H1 (cell line): Measurements from ENCODE around the gene VPS35L. TPM values are rescaled to one million over a fixed set of nuclear protein-coding genes. Genes with fewer than 3 reads are reported as not detected.

Experiments
- CTCF ChIA-PET: fragments of 300-600 bp; sonication (Branson Sonifier 250); formaldehyde crosslinking; loops from one replicate; lab custom pipeline; 2021; ENCODE audit not compliant: partially characterized antibody; lab: Charles Lee
- POLR2A ChIA-PET: fragments of 300-600 bp; sonication (Branson Sonifier 250); formaldehyde crosslinking; loops from one replicate; lab custom pipeline; 2021; ENCODE audit warnings: inconsistent platforms; ENCODE audit not compliant: partially characterized antibody; lab: Charles Lee
- DNase-seq, 2 experiments: peaks; one replicate each; pipeline versions ENCODE4 v3.0.0 to v3.0.0-alpha.2; 2010 to 2022; ENCODE audit warnings: low spot score in 2 of 2, low read depth in 1 of 2, mixed read lengths in 1 of 2
- FAIRE-seq: peaks from 2 replicates; lab custom pipeline; 2011; peaks lifted over from hg19 to GRCh38; lab: Jason Lieb, UNC
- H2AFZ ChIP-seq: 2 replicates; pipeline ENCODE4 v1.8.1; 2012; ENCODE audit warnings: low read length, inconsistent platforms
- H2AK5ac ChIP-seq: 2 replicates; pipeline ENCODE4 v1.6.1; 2013; ENCODE audit warnings: low read depth, low read length
- H2BK120ac ChIP-seq: replicated peaks from 2 replicates; pipeline ENCODE3; 2013; ENCODE audit warnings: low read depth, low read length, inconsistent platforms
- H2BK12ac ChIP-seq: 2 replicates; pipeline ENCODE4 v1.6.1; 2013; ENCODE audit warnings: low read depth, low read length
- H2BK15ac ChIP-seq: 2 replicates; pipeline ENCODE4 v1.6.1; 2013; ENCODE audit warnings: low read length
- H2BK20ac ChIP-seq: 2 replicates; pipeline ENCODE4 v1.6.1; 2013; ENCODE audit warnings: low read length
- H2BK5ac ChIP-seq: 2 replicates; pipeline ENCODE4 v1.6.1; 2013; ENCODE audit warnings: low read depth, low read length
- H3K14ac ChIP-seq: 2 replicates; pipeline ENCODE4 v1.6.1; 2013; ENCODE audit warnings: inconsistent platforms; ENCODE audit not compliant: insufficient read length
- H3K18ac ChIP-seq: 2 replicates; pipeline ENCODE4 v1.6.1; 2013; ENCODE audit warnings: low read length; ENCODE audit errors: extremely low read depth
- H3K23ac ChIP-seq: 2 replicates; pipeline ENCODE4 v1.6.1; 2013; ENCODE audit warnings: inconsistent platforms; ENCODE audit not compliant: insufficient read length
- H3K23me2 ChIP-seq: 2 replicates; pipeline ENCODE4 v1.6.1; 2013; ENCODE audit warnings: low read depth, low read length
- H3K27ac ChIP-seq: 2 replicates; pipeline ENCODE4 v1.6.1; 2011; ENCODE audit warnings: low read depth, low read length, inconsistent platforms
- H3K27me3 ChIP-seq, 4 experiments: replicated peaks in 1 of 4; 1 replicate in 1 of 4; 2 replicates in 3 of 4; pipeline versions ENCODE4 v1.6.1 to v1.8.1; 2011 to 2013; ENCODE audit warnings: low read length in 3 of 4, mild to moderate bottlenecking in 3 of 4, inconsistent platforms in 2 of 4, mixed read lengths in 2 of 4, moderate library complexity in 1 of 4; ENCODE audit not compliant: control insufficient read depth in 3 of 4, insufficient read depth in 3 of 4; ENCODE audit errors: extremely low read depth in 1 of 4
- H3K36me3 ChIP-seq, 4 experiments: 2 replicates each; pipeline versions ENCODE4 v1.6.1 to v1.8.1; 2011 to 2013; ENCODE audit warnings: mild to moderate bottlenecking in 4 of 4, low read length in 3 of 4, moderate library complexity in 2 of 4, control low read depth in 1 of 4, inconsistent platforms in 1 of 4; ENCODE audit not compliant: insufficient read depth in 4 of 4, control insufficient read depth in 2 of 4
- H3K4ac ChIP-seq: replicated peaks from 2 replicates; pipeline ENCODE3; 2013; ENCODE audit warnings: low read length, low read depth, mixed read lengths, inconsistent platforms; ENCODE audit not compliant: insufficient read length
- H3K4me1 ChIP-seq, 4 experiments: replicated peaks in 1 of 4; 1 replicate in 1 of 4; 2 replicates in 3 of 4; pipeline versions ENCODE4 v1.6.1 to v1.8.1; 2011 to 2013; ENCODE audit warnings: low read length in 3 of 4, inconsistent platforms in 2 of 4, mixed read lengths in 1 of 4; ENCODE audit not compliant: insufficient read depth in 4 of 4, control insufficient read depth in 3 of 4
- H3K4me2 ChIP-seq, 2 experiments: 2 replicates each; pipeline versions ENCODE4 v1.6.1 to v1.8.1; 2011 to 2013; ENCODE audit warnings: low read depth in 2 of 2, low read length in 2 of 2, control low read depth in 1 of 2, inconsistent platforms in 1 of 2, mild to moderate bottlenecking in 1 of 2; ENCODE audit not compliant: insufficient read depth in 1 of 2
- H3K4me3 ChIP-seq, 4 experiments: fragments of 200-600, 300-600 bp in 1 of 4; sonication (generic), shearing (Covaris generic), sonication (Bioruptor Twin) in 1 of 4; 2 replicates each; pipeline versions ENCODE4 v1.5.1 to v1.8.1; 2011 to 2016; ENCODE audit warnings: low read length in 4 of 4, low read depth in 3 of 4, control low read depth in 2 of 4, inconsistent platforms in 2 of 4, mild to moderate bottlenecking in 2 of 4, mixed read lengths in 1 of 4, moderate library complexity in 1 of 4; ENCODE audit not compliant: insufficient read depth in 2 of 4; ENCODE audit errors: extremely low read depth in 1 of 4
- H3K56ac ChIP-seq: replicated peaks from 2 replicates; pipeline ENCODE3; 2013; ENCODE audit warnings: low read depth, mild to moderate bottlenecking, mixed read lengths, low read length, inconsistent platforms; ENCODE audit not compliant: insufficient read length
- H3K79me1 ChIP-seq: 2 replicates; pipeline ENCODE4 v1.6.1; 2013; ENCODE audit warnings: low read depth, low read length, control low read depth
- H3K79me2 ChIP-seq, 2 experiments: 2 replicates each; pipeline versions ENCODE4 v1.6.1 to v1.8.1; 2012 to 2013; ENCODE audit warnings: low read length in 2 of 2, mild to moderate bottlenecking in 2 of 2, inconsistent platforms in 1 of 2; ENCODE audit not compliant: insufficient read depth in 2 of 2, control insufficient read depth in 1 of 2
- H3K9ac ChIP-seq, 4 experiments: replicated peaks in 1 of 4; 1 replicate in 1 of 4; 2 replicates in 3 of 4; pipeline versions ENCODE4 v1.6.1 to v1.8.1; 2011 to 2013; ENCODE audit warnings: low read depth in 3 of 4, low read length in 3 of 4, control low read depth in 2 of 4, mild to moderate bottlenecking in 2 of 4, moderate library complexity in 2 of 4, inconsistent platforms in 1 of 4; ENCODE audit errors: extremely low read depth in 1 of 4
- H3K9me3 ChIP-seq, 2 experiments: 2 replicates each; pipeline versions ENCODE4 v1.6.1 to v1.8.1; 2012 to 2013; ENCODE audit warnings: mild to moderate bottlenecking in 2 of 2, moderate library complexity in 2 of 2, control low read depth in 1 of 2, inconsistent platforms in 1 of 2, low read depth in 1 of 2, low read length in 1 of 2, mixed read lengths in 1 of 2; ENCODE audit not compliant: insufficient read depth in 2 of 2
- H4K20me1 ChIP-seq, 2 experiments: replicated peaks in 1 of 2; 2 replicates each; pipeline versions ENCODE3 to v1.8.1; 2011 to 2013; ENCODE audit warnings: inconsistent platforms in 2 of 2, low read length in 2 of 2, mild to moderate bottlenecking in 1 of 2; ENCODE audit not compliant: insufficient read depth in 2 of 2, control insufficient read depth in 1 of 2
- H4K5ac ChIP-seq: 2 replicates; pipeline ENCODE4 v1.6.1; 2013; ENCODE audit warnings: low read length, low read depth, mixed read lengths, inconsistent platforms; ENCODE audit not compliant: insufficient read length
- H4K8ac ChIP-seq: 2 replicates; pipeline ENCODE4 v1.8.0; 2013; ENCODE audit warnings: mild to moderate bottlenecking, moderate library complexity, low read length, inconsistent platforms; ENCODE audit not compliant: insufficient read depth; ENCODE audit errors: extremely low read depth
- H4K91ac ChIP-seq: replicated peaks from 2 replicates; pipeline ENCODE3; 2013; ENCODE audit warnings: low read length, mixed read lengths, inconsistent platforms; ENCODE audit not compliant: insufficient read length
- ASH2L ChIP-seq: fragments of 200-600, 300-600 bp; sonication (generic); IDR thresholded peaks from one replicate; pipeline ENCODE4 v1.7.1; 2017; ENCODE audit warnings: low read length
- BCL11A ChIP-seq, 2 experiments: IDR thresholded peaks; one replicate each; pipeline ENCODE4 v1.6.1; 2011; ENCODE audit warnings: low read depth in 2 of 2, low read length in 2 of 2, mild to moderate bottlenecking in 2 of 2
- EZH2 ChIP-seq: fragments of 200-600 bp; sonication (generic); IDR thresholded peaks from 2 replicates; pipeline ENCODE4 v1.7.1; 2012; ENCODE audit warnings: low read depth, mild to moderate bottlenecking, moderate library complexity, low read length, inconsistent platforms; ENCODE audit not compliant: severe bottlenecking
- FOSL1 ChIP-seq: IDR thresholded peaks from 2 replicates; pipeline ENCODE4 v1.6.1; 2011; ENCODE audit warnings: mild to moderate bottlenecking, low read depth, low read length, moderate library complexity; ENCODE audit not compliant: insufficient read depth
- NANOG ChIP-seq: IDR thresholded peaks from 2 replicates; pipeline ENCODE4 v1.6.1; 2011; ENCODE audit warnings: low read length, low read depth, mild to moderate bottlenecking, inconsistent platforms; ENCODE audit not compliant: insufficient read depth, poor library complexity, severe bottlenecking
- POU5F1 ChIP-seq: IDR thresholded peaks from 2 replicates; pipeline ENCODE4 v1.6.1; 2011; ENCODE audit warnings: low read depth, mild to moderate bottlenecking, low read length, moderate library complexity
- RXRA ChIP-seq: IDR thresholded peaks from 2 replicates; pipeline ENCODE4 v1.6.1; 2011; ENCODE audit warnings: low read depth, mild to moderate bottlenecking, low read length, moderate library complexity; ENCODE audit not compliant: insufficient read depth
- SP1 ChIP-seq: IDR thresholded peaks from 2 replicates; pipeline ENCODE4 v1.6.1; 2011; ENCODE audit warnings: low read depth, low read length
- TAF1 ChIP-seq: IDR thresholded peaks from 2 replicates; pipeline ENCODE4 v1.6.1; 2011; ENCODE audit warnings: mild to moderate bottlenecking, low read depth, low read length
- TBP ChIP-seq: IDR thresholded peaks from 2 replicates; pipeline ENCODE4 v1.6.1; 2011; ENCODE audit warnings: low read depth, low read length, improper control_type of control experiment
- TCF12 ChIP-seq: IDR thresholded peaks from 2 replicates; pipeline ENCODE4 v1.6.1; 2011; ENCODE audit warnings: low read depth, mild to moderate bottlenecking, low read length
- WGBS, 2 experiments: shearing (Covaris generic) in 1 of 2; methylation state at CpG; one replicate each; pipeline versions ENCODE4 v1.1.6 to v1.1.7; 2013 to 2015; ENCODE audit warnings: low lambda C conversion rate in 2 of 2, mixed read lengths in 2 of 2, inconsistent platforms in 1 of 2, low coverage in 1 of 2, missing lambda C conversion rate in 1 of 2; ENCODE audit not compliant: insufficient replicate concordance in 2 of 2, insufficient coverage in 1 of 2, insufficient read length in 1 of 2; ENCODE audit errors: extremely low coverage in 1 of 2, missing lambda C conversion rate in 1 of 2; 5-methylcytosine and 5-hydroxymethylcytosine counted together
- polyA plus RNA-seq, 7 experiments: library from polyadenylated mRNA; depleted of rRNA in 3 of 7; stranded (reverse) in 5 of 7; unstranded in 2 of 7; fragments of >200 nt in 5 of 7; fragments of 200-250 nt in 2 of 7; gene quantifications; 1 replicate in 5 of 7; 2 replicates in 1 of 7; 4 replicates in 1 of 7; pipeline versions ENCODE4 v1.2.1 to v1.2.3, GENCODE V29; 2011 to 2013; ENCODE audit warnings: missing spikeins in 2 of 7, mixed read lengths in 2 of 7
- total RNA-seq: library from RNA; stranded (reverse); fragmentation: NEBNext Ultra II Directional; extraction: Animal tissue kit (Norgen Biotek cat#: 25700); gene quantifications from 2 replicates; pipeline ENCODE4 v1.2.1, GENCODE V29; 2021
- TF ChIP-seq, protein P1 (sequence below): IDR thresholded peaks from 2 replicates; pipeline ENCODE4 v1.6.1; 2012; ENCODE audit warnings: inconsistent platforms

The VPS35L gene
- total and polyA plus RNA-seq, 2 of the 8 experiments (the other 6 are each of a cell fraction or from before 2014, with no cell fraction given): 31.5 to 57.1 TPM

DNA sequence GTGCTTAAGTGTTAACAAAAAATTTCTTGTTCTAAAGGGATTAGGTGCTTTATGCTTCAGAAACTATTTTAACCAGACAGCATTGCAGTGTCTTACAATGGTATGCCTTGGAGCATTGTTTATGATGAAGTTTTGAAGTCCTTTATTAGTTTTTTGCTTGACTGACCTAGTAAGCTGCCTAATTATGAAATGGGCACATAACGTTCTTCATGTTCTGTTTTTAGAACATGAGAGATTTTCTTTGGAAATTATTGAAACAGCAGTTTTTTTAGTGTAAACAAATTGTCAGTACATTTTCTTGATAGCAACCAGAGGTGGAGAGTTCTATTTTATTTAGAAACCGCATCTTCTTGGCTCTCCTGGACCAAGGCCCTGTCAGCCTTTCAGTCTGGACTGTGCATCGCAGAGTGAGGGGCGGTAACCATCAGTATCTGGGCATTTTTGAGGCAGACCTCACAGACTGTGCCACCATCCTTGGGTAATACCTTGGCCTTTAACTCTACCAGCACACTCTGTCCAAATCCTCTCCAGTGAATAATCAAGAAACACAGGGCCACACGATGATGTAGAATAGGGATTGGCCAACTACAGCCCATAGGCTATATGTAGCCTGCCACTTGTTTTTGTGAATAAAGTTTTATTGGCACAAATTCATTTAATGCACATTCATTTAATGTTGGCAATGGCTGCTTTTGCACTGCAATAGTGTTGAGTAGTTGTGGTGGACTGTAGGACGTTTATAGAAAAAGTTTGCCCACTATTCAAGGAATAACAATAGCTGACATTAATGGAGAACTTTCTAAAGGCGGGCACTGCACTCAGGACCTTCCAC is 81.1 kb downstream of the VPS35L start:
- Histone ChIP-seq H2AFZ (no peak overlapping the region), H3K36me3 (peaks cover 4 to 28% (median 14%) of the 10 kb centered on the region in 4 experiments; a peak in 5 of 8 replicates), H3K9ac (no peak overlapping the region), H2AK5ac (no peak overlapping the region), H4K5ac (no peak overlapping the region), H3K9me3 (no peaks in the 10 kb centered on the region), H4K20me1 (no peaks in the 10 kb centered on the region), H3K27me3 (peaks cover 0 to 1% (median 0%) of the 10 kb centered on the region in 4 experiments; a peak in 1 of 7 replicates), H3K23me2 (no peaks in the 10 kb centered on the region), H3K23ac (no peak overlapping the region), H2BK12ac (no peak overlapping the region), H3K4me1 (no peaks in the 10 kb centered on the region), H4K91ac (no peak overlapping the region), H3K4me2 (no peak overlapping the region), H2BK15ac (no peak overlapping the region), H3K56ac (no peak overlapping the region), H3K4ac (no peak overlapping the region), H2BK20ac (no peak overlapping the region), H3K4me3 (no peak overlapping the region), H4K8ac (no peak overlapping the region), H3K79me2 (no peaks in the 10 kb centered on the region), H2BK5ac (no peak overlapping the region), H3K14ac (no peak overlapping the region), H3K27ac (no peak overlapping the region), H3K79me1 (no peaks in the 10 kb centered on the region), H3K18ac (no peak overlapping the region), H2BK120ac (no peak overlapping the region)
- POLR2A ChIA-PET: no interaction called here
- no peak for DNase-seq
- WGBS, 2 experiments: 86% methylated on average over 7 of the region's 7 CpGs; no CpG with 5 or more reads in 1 of the 2 experiments
- no peak for FAIRE-seq
- CTCF ChIA-PET: interaction anchor here (1.2 to 1.5 kb wide), 2 partner anchors 53 to 250 kb away, joined by 3 read pairs; no protein-coding TSS in a partner anchor
- TF ChIP-seq POU5F1 (no peak), ASH2L (no peak), FOSL1 (no peak), NANOG (no peak), TBP (no peak), TCF12 (no peak), SP1 (no peak), TAF1 (no peak), EZH2 (no peak), BCL11A (IDR thresholded peaks at IDR 0.05; ENCODE audit: low read depth in 2 of 2, low read length in 2 of 2) (no peak), RXRA (no peak)
- TF ChIP-seq, protein P1, sequence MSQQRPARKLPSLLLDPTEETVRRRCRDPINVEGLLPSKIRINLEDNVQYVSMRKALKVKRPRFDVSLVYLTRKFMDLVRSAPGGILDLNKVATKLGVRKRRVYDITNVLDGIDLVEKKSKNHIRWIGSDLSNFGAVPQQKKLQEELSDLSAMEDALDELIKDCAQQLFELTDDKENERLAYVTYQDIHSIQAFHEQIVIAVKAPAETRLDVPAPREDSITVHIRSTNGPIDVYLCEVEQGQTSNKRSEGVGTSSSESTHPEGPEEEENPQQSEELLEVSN: no peak
